ENCODE data around the gene RND1. TPM values are rescaled to one million over a fixed set of nuclear protein-coding genes. Genes with fewer than 3 reads are reported as not detected.
A peak's percentile ranks its signal among the peaks of the same experiment; 100 is the strongest.

The RND1 gene
- total and polyA plus RNA-seq, 2 of the 13 experiments (the other 11 are each of a cell fraction or from before 2014, with no cell fraction given): 1.8 to 1.9 TPM

- TF ChIP-seq FOXK1 (CRISPR knock-in tag; IDR thresholded peaks at IDR 0.05; ENCODE audit: borderline replicate concordance, low read depth) (no peak), BRCA1 (CRISPR knock-in tag; IDR thresholded peaks at IDR 0.05) (no peak), BCL3 (CRISPR knock-in tag; IDR thresholded peaks at IDR 0.05) (no peak), ZNF207 (IDR thresholded peaks at IDR 0.05; ENCODE audit: borderline replicate concordance) (no peak), SOX13 (IDR thresholded peaks at IDR 0.05) (no peak), SOX13 (CRISPR knock-in tag; conservative IDR thresholded peaks at IDR 0.05 in 1 of 2, IDR thresholded peaks at IDR 0.05 in 1 of 2) (no peak), GABPA (IDR thresholded peaks at IDR 0.05; ENCODE audit: low read depth, low read length) (no peak), GABPA (CRISPR knock-in tag; IDR thresholded peaks at IDR 0.05; ENCODE audit: low read depth) (peak; percentile 44; the same call in 1 of the 2 replicates), ZNF343 (CRISPR knock-in tag; IDR thresholded peaks at IDR 0.05) (no peak), ERF (CRISPR knock-in tag; IDR thresholded peaks at IDR 0.05) (0 out of 2 replicates have a peak, but pooled peaks have one; percentile 1), POLR2G (IDR thresholded peaks at IDR 0.05; ENCODE audit: low read depth, low read length) (no peak), PHF21A (CRISPR knock-in tag; IDR thresholded peaks at IDR 0.05) (peak; percentile 7; the same call in 1 of the 2 replicates), FOXA1 (IDR thresholded peaks at IDR 0.05) (no peak), FOXA1 (CRISPR knock-in tag; IDR thresholded peaks at IDR 0.05) (no peak), FOXA3 (CRISPR knock-in tag; IDR thresholded peaks at IDR 0.05) (no peak), ZMAT5 (CRISPR knock-in tag; IDR thresholded peaks at IDR 0.05; ENCODE audit: borderline replicate concordance, low read depth) (no peak), PTBP1 (IDR thresholded peaks at IDR 0.05; ENCODE audit: low read depth, low read length, poor library complexity, severe bottlenecking) (no peak), TEAD3 (CRISPR knock-in tag; optimal IDR thresholded peaks at IDR 0.05; ENCODE audit: borderline replicate concordance) (no peak), ZNF446 (CRISPR knock-in tag; IDR thresholded peaks at IDR 0.05) (no peak), HES4 (CRISPR knock-in tag; IDR thresholded peaks at IDR 0.05; ENCODE audit: borderline replicate concordance) (no peak), EEA1 (CRISPR knock-in tag; IDR thresholded peaks at IDR 0.05; ENCODE audit: borderline replicate concordance) (no peak), HMG20B (CRISPR knock-in tag; conservative IDR thresholded peaks at IDR 0.05) (no peak), ISL2 (CRISPR knock-in tag; IDR thresholded peaks at IDR 0.05) (no peak), ZNF563 (CRISPR knock-in tag; IDR thresholded peaks at IDR 0.05) (no peak), RBM39 (IDR thresholded peaks at IDR 0.05; ENCODE audit: low read depth, low read length, poor library complexity, severe bottlenecking) (no peak), ZNF160 (CRISPR knock-in tag; IDR thresholded peaks at IDR 0.05) (no peak), ZNF747 (CRISPR knock-in tag; IDR thresholded peaks at IDR 0.05; ENCODE audit: borderline replicate concordance) (no peak), PCBP2 (optimal IDR thresholded peaks at IDR 0.05; ENCODE audit: low read depth, low read length, poor library complexity, severe bottlenecking) (no peak), NR1H2 (CRISPR knock-in tag; IDR thresholded peaks at IDR 0.05; ENCODE audit: borderline replicate concordance, low read depth) (no peak)
- TF ChIP-seq, protein P1, sequence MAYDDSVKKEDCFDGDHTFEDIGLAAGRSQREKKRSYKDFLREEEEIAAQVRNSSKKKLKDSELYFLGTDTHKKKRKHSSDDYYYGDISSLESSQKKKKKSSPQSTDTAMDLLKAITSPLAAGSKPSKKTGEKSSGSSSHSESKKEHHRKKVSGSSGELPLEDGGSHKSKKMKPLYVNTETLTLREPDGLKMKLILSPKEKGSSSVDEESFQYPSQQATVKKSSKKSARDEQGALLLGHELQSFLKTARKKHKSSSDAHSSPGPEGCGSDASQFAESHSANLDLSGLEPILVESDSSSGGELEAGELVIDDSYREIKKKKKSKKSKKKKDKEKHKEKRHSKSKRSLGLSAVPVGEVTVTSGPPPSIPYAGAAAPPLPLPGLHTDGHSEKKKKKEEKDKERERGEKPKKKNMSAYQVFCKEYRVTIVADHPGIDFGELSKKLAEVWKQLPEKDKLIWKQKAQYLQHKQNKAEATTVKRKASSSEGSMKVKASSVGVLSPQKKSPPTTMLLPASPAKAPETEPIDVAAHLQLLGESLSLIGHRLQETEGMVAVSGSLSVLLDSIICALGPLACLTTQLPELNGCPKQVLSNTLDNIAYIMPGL (CRISPR knock-in tag; IDR thresholded peaks at IDR 0.05; ENCODE audit: borderline replicate concordance in 1 of 2, low read depth in 1 of 2): no peak
Observed at GRCh38 chr12:48866052-48866711, 512 bp upstream of the RND1 start (continued).

All from HepG2 (cell line).